GM13977 (cell line): Measurements from ENCODE around the gene NCAPG.

Experiments
- DNase-seq: peaks from one replicate; pipeline ENCODE4 v3.0.0; 2012; ENCODE audit warnings: low spot score
- in situ Hi-C: fragments of 300-500 bp; cut with MboI; formaldehyde crosslinking; loops from one replicate; pipeline ENCODE4 v1.12.0; 2022; ENCODE audit warnings: low sequenced_read_pairs, low pct_unique_long_range_greater_than_20kb, mixed read lengths, inconsistent platforms; ENCODE audit not compliant: unreplicated experiment
- TF ChIP-seq, protein P1 (sequence below): IDR thresholded peaks from 2 replicates; pipeline ENCODE4 v1.5.1; 2012; ENCODE audit warnings: mild to moderate bottlenecking, control low read depth; ENCODE audit not compliant: insufficient read depth; ENCODE audit errors: extremely low read depth, missing control alignments

NCAPG gene

DNA sequence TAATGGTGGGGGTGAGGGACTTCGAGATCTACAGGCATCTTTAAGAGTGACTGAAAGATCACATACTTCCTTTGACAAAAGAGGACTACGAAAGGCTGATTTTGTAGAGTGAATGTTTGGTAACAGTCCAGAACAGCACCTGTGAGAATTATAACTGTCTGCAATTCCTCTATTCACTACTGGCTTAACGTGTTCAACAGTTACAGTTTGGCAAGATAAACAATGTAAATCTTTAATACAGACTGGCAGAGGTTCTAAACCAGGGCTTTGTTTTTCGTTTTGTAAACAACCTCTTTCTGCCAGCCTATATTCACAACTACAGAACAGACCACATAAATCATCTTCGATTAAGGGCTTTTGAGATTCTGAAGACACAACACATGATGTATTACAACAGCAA, 66.9 kb downstream of the NCAPG start:
- DNase-seq, result no peak
- TF ChIP-seq, protein P1, sequence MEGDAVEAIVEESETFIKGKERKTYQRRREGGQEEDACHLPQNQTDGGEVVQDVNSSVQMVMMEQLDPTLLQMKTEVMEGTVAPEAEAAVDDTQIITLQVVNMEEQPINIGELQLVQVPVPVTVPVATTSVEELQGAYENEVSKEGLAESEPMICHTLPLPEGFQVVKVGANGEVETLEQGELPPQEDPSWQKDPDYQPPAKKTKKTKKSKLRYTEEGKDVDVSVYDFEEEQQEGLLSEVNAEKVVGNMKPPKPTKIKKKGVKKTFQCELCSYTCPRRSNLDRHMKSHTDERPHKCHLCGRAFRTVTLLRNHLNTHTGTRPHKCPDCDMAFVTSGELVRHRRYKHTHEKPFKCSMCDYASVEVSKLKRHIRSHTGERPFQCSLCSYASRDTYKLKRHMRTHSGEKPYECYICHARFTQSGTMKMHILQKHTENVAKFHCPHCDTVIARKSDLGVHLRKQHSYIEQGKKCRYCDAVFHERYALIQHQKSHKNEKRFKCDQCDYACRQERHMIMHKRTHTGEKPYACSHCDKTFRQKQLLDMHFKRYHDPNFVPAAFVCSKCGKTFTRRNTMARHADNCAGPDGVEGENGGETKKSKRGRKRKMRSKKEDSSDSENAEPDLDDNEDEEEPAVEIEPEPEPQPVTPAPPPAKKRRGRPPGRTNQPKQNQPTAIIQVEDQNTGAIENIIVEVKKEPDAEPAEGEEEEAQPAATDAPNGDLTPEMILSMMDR, result no peak
- in situ Hi-C loops, result no loop called here

DNA sequence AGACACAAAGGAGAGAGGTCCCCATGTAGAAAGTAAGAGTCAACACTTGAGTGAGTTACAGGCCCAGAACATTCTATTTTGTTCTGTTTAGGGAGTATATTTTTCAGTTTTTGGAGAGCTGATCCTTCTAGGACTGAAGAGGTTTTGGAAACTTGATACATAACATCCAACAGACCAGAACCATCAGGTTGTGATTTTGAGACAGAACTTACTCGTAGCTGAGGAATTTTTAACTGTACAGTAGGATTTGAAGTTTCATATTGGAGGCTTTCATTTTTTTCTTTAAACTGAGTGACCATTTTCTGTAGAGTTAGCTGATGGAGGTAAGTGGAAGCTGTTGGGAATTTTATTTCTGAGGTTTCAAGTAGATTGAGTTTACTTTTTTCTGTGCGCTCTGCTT, 73.3 kb downstream of the NCAPG start:
- in situ Hi-C loops, result no loop called here
- DNase-seq, result no peak
- TF ChIP-seq, protein P1, result no peak

DNA sequence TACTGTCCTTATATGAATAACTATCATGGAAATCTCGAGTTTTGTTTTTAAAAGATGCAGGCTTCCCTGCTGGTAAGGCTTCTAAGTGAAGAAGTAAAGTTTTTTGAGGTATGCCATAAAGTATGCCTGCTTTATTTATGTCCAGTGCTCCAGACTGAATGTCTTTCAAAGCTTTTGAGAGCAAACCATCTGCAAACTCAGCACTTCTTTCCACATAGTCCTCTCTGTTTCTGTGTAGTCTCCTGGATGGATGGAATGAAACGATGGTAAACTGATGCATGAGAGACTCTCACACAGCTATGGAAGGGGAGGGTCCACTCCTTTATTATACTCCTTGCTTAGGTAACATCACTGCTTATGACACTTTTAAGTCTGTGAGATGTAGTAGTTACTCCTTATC, 73.7 kb downstream of the NCAPG start:
- no peak for DNase-seq
- TF ChIP-seq, protein P1, result no peak
- in situ Hi-C loops, result no loop called here

DNA sequence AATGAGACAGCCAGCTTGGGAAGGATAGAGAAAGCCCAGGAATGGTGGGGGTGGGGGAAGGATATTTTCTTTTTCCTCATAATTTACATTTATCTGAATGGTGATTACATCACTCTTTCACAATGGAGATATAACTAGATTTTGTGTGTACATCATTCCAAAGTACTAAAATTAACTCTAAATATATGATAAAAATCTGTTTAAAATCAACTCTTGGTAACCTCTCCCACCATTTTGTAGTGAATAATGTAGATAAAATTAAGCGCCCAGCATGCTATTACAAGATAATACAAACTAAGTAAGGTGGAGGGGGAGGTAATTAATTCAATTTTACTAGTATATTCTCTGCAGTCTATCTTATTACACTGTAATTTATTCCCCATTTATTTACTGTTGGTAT, 78.9 kb downstream of the NCAPG start:
- TF ChIP-seq, protein P1, result no peak
- in situ Hi-C loops, result no loop called here
- no peak for DNase-seq

DNA sequence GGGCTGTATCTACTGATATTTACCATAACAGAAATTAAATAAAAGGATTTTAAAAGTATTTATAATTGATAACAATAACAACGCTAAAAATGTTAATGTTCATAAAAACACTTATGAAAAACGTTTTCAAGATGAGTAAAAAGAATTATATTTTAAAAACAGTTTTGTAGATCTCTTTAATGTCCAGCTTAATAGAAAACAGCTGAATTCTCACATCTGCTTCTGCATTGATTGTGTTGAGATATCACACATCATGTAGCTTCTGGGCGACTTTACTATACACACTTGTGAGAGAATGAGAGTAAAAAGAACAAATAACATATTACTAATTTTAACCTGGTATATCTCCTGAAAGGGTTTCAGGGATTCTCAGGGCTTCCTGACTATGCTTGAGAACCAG, 83.6 kb downstream of the NCAPG start:
- TF ChIP-seq, protein P1, result no peak
- in situ Hi-C loops, result no loop called here
- DNase-seq, result no peak
